Stimulated activated naive CD8-positive, alpha-beta T cell treated with anti-CD3 and anti-CD28 coated beads, Interleukin-15, Interleukin-2, amounts not matched to agents 100 ng/mL and 50 ng/mL, for 24 hours (primary cell): ENCODE data around the gene ASPN.

ENCODE experiments used
- H3K27ac Mint-ChIP-seq: one replicate; pipeline ENCODE4 v1.8.0; 2021; ENCODE audit warnings: mild to moderate bottlenecking, mixed read lengths
- H3K27me3 Mint-ChIP-seq: one replicate; pipeline ENCODE4 v1.8.0; 2021; ENCODE audit warnings: mixed read lengths
- H3K36me3 Mint-ChIP-seq: one replicate; pipeline ENCODE4 v1.8.0; 2021; ENCODE audit warnings: low read depth, mixed read lengths
- H3K4me1 Mint-ChIP-seq: one replicate; pipeline ENCODE4 v1.8.0; 2021; ENCODE audit warnings: low read depth, mixed read lengths
- H3K4me3 Mint-ChIP-seq: one replicate; pipeline ENCODE4 v1.8.0; 2021; ENCODE audit warnings: mild to moderate bottlenecking, mixed read lengths
- H3K9me3 Mint-ChIP-seq: one replicate; pipeline ENCODE4 v1.8.0; 2021; ENCODE audit warnings: mixed read lengths

Gene ASPN

GRCh38 chr9:92467511-92467910, 14.8 kb downstream of the ASPN start:
- H3K36me3 Mint-ChIP-seq = no peaks in the 10 kb centered on the region
- no peaks in the 10 kb centered on the region for H3K27me3 Mint-ChIP-seq
- no peak overlapping the region for H3K4me3 Mint-ChIP-seq
- H3K4me1 Mint-ChIP-seq = no peaks in the 10 kb centered on the region
- no peak overlapping the region for H3K27ac Mint-ChIP-seq
- H3K9me3 Mint-ChIP-seq = no peaks in the 10 kb centered on the region

GRCh38 chr9:92467041-92467440, 15.3 kb downstream of the ASPN start:
- Mint-ChIP-seq H3K9me3 (no peaks in the 10 kb centered on the region), H3K4me3 (no peak overlapping the region), H3K4me1 (no peaks in the 10 kb centered on the region), H3K36me3 (no peaks in the 10 kb centered on the region), H3K27me3 (no peaks in the 10 kb centered on the region), H3K27ac (no peak overlapping the region)

- no peaks in the 10 kb centered on the region for H3K9me3 Mint-ChIP-seq
Observed at GRCh38 chr9:92463984-92464383, 18.3 kb downstream of the ASPN start.

DNA sequence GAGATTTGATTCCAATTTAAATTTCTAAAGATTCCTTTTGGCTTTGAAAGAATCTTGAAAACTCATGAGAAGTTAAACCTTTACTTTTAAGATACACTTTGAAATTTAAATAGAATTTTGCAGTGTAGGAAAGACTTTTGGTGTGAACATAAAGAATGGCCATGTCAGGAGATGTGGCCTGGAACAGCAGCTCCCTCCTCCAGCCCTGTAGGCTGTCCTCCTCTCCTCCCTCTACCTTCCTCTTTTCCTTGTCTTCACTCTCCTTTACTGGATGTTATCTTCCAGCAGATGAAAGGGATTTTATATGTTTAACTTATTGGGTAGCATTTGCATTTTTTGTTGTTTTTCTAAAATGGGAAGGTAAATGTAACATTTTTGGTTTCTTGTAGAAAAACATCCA, 18.9 kb downstream of the ASPN start:
- H3K9me3 Mint-ChIP-seq = no peaks in the 10 kb centered on the region
- no peaks in the 10 kb centered on the region for H3K27me3 Mint-ChIP-seq
- no peak overlapping the region for H3K27ac Mint-ChIP-seq
- no peak overlapping the region for H3K4me3 Mint-ChIP-seq
- H3K36me3 Mint-ChIP-seq = no peaks in the 10 kb centered on the region
- H3K4me1 Mint-ChIP-seq = no peaks in the 10 kb centered on the region

More at GRCh38 chr9:92463984-92464383, 18.3 kb downstream of the ASPN start:
- H3K27me3 Mint-ChIP-seq = no peaks in the 10 kb centered on the region
- H3K4me1 Mint-ChIP-seq = no peaks in the 10 kb centered on the region
- H3K27ac Mint-ChIP-seq = no peak overlapping the region
- no peak overlapping the region for H3K4me3 Mint-ChIP-seq
- H3K36me3 Mint-ChIP-seq = no peaks in the 10 kb centered on the region

GRCh38 chr9:92457576-92457975, 24.7 kb downstream of the ASPN start:
- Mint-ChIP-seq H3K27me3 (no peaks in the 10 kb centered on the region), H3K27ac (no peak overlapping the region), H3K36me3 (no peaks in the 10 kb centered on the region), H3K4me3 (no peak overlapping the region), H3K4me1 (no peaks in the 10 kb centered on the region), H3K9me3 (no peaks in the 10 kb centered on the region)

DNA sequence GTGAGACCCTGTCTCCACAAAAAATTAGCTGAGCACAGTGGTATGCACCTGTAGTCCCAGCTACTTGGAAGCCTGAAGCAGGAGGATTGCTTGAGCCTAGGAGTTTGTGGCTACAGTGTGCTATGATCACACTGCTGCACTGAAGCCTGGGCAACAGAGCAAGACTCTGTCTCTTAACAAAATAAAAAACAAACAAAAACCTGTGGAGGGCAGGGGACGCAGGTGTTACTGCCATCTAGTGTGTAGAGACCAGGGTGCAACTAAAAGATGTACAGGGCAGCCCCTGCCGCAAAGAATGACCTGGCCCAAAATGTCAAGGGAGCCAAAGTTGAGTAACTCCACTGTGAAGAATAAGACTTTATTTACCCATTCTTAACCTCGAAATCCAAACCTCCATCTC, 27.1 kb downstream of the ASPN start:
- no peak overlapping the region for H3K4me3 Mint-ChIP-seq
- no peaks in the 10 kb centered on the region for H3K36me3 Mint-ChIP-seq
- H3K4me1 Mint-ChIP-seq = no peaks in the 10 kb centered on the region
- H3K27ac Mint-ChIP-seq = no peak overlapping the region
- H3K9me3 Mint-ChIP-seq = no peaks in the 10 kb centered on the region
- H3K27me3 Mint-ChIP-seq = no peaks in the 10 kb centered on the region

DNA sequence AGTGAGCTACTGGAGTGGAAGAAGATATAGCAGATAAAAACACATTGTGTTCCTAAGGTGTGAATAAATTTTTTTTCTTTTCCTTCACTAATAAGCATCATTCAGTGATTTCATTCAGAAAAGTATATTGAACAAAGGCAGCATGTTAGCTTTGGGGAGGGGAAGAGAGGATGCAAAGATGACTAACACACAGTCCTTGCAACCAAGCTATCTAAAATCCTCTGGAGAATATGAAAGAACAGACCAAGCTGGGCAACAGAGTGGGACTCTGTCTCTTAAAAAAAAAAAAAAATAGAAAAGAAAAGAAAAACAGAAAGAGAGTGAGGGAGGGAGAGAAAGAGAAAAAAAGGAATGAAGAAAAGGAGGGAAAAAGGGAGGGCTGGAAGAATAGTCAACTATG, 35.8 kb downstream of the ASPN start:
- no peaks in the 10 kb centered on the region for H3K4me1 Mint-ChIP-seq
- no peak overlapping the region for H3K4me3 Mint-ChIP-seq
- no peaks in the 10 kb centered on the region for H3K27me3 Mint-ChIP-seq
- no peaks in the 10 kb centered on the region for H3K36me3 Mint-ChIP-seq
- no peaks in the 10 kb centered on the region for H3K9me3 Mint-ChIP-seq
- no peak overlapping the region for H3K27ac Mint-ChIP-seq

DNA sequence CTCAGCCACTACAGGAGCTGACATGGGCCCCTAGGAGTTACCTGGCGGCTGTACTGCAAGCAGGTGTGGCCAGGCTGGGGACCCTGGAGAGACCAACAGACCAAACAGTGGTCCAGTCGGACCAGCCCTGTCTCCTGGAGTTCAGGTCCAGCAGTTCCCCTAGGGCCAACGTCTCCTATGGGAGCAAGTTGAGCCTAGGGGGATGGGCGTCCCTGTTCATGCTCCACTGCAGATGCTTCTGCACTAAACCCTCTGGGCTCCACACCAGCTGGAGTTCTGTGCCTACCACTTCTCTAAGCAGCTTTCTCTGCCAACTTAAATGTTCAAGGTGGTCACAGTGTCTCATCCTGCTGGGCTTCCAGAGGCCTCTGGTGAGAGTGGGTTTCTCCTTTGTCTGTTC, 37.5 kb downstream of the ASPN start:
- peaks cover 4% of the 10 kb centered on the region for H3K4me1 Mint-ChIP-seq
- no peaks in the 10 kb centered on the region for H3K9me3 Mint-ChIP-seq
- no peak overlapping the region for H3K27ac Mint-ChIP-seq
- H3K4me3 Mint-ChIP-seq = no peak overlapping the region
- H3K36me3 Mint-ChIP-seq = peaks cover 4% of the 10 kb centered on the region
- H3K27me3 Mint-ChIP-seq = no peaks in the 10 kb centered on the region

GRCh38 chr9:92440751-92441046, 41.6 kb downstream of the ASPN start:
- no peaks in the 10 kb centered on the region for H3K9me3 Mint-ChIP-seq
- peaks cover 4% of the 10 kb centered on the region for H3K4me1 Mint-ChIP-seq
- no peaks in the 10 kb centered on the region for H3K27me3 Mint-ChIP-seq
- H3K36me3 Mint-ChIP-seq = peaks cover 4% of the 10 kb centered on the region
- H3K4me3 Mint-ChIP-seq = peak overlapping the region; percentile 37
- peak overlapping the region; percentile 21 for H3K27ac Mint-ChIP-seq

DNA sequence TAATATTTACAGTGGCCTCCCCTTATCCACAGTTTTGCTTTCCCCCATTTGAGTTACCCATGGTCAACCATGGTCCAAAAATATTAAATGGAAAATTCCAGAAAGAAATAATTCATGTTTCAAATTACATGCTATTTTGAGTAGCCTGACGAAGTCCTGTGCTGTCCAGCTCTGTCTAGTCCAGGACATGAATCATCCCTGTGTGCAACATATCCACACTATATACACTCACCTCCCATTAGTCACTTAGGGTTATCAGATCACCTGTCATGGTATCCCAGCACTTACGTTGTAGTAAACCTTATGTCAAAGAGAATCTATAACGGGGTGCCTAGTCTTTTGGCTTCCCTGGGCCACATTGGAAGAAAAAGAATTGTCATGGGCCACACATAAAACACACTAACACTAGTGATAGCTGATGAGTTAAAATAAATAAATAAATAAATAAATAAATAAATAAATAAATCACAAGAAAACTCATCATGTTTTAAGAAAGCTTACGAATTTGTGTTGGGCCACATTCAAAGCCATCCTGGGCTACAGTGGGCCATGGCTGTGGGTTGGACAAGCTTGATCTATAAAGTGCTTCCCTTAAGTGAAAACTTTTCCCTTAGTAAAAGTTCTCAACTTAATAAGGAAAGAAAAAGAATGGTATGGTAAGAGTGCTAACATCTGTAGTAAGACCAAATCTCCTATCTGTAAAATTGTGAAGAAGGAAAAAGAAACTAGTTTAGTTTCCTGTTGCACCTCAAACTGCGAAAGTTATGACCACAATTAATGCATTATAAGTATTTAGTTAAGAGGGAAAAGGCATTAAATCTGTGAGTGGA, 42.2 kb downstream of the ASPN start:
- Mint-ChIP-seq H3K4me3 (peak overlapping the region; percentile 37), H3K27me3 (no peaks in the 10 kb centered on the region), H3K27ac (peak overlapping the region; percentile 21), H3K9me3 (no peaks in the 10 kb centered on the region), H3K36me3 (peaks cover 4% of the 10 kb centered on the region), H3K4me1 (peaks cover 4% of the 10 kb centered on the region)

GRCh38 chr9:92438900-92439526, 43.3 kb downstream of the ASPN start:
- Mint-ChIP-seq H3K4me1 (peaks cover 4% of the 10 kb centered on the region), H3K9me3 (no peaks in the 10 kb centered on the region), H3K4me3 (no peak overlapping the region), H3K27me3 (no peaks in the 10 kb centered on the region), H3K27ac (no peak overlapping the region), H3K36me3 (peaks cover 4% of the 10 kb centered on the region)

DNA sequence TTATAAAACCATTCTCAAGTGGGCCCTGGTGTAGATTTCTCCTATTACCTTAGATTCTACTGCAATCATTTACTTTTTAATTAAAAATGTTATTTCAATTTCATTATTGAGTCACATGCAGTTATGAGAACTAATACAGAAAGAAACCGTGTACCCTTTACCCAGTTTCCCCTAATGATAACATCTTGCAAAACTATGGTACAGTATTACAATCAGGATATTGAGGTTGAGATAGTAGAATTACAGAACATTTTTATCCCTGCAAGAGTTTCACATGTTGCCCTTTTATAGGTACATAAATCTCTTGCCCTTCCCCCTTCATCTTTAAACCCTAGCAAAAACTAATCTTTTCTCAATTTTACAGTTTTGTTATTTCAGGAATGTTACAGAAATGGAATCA, 47.0 kb downstream of the ASPN start:
- Mint-ChIP-seq H3K27me3 (no peaks in the 10 kb centered on the region), H3K36me3 (peaks cover 5% of the 10 kb centered on the region), H3K4me1 (peaks cover under 1% of the 10 kb centered on the region), H3K4me3 (no peak overlapping the region), H3K27ac (no peak overlapping the region), H3K9me3 (no peaks in the 10 kb centered on the region)

GRCh38 chr9:92432972-92433548, 49.2 kb downstream of the ASPN start:
- no peak overlapping the region for H3K27ac Mint-ChIP-seq
- no peak overlapping the region for H3K4me3 Mint-ChIP-seq
- peaks cover 5% of the 10 kb centered on the region for H3K36me3 Mint-ChIP-seq
- H3K4me1 Mint-ChIP-seq = no peaks in the 10 kb centered on the region
- no peaks in the 10 kb centered on the region for H3K27me3 Mint-ChIP-seq
- H3K9me3 Mint-ChIP-seq = no peaks in the 10 kb centered on the region

DNA sequence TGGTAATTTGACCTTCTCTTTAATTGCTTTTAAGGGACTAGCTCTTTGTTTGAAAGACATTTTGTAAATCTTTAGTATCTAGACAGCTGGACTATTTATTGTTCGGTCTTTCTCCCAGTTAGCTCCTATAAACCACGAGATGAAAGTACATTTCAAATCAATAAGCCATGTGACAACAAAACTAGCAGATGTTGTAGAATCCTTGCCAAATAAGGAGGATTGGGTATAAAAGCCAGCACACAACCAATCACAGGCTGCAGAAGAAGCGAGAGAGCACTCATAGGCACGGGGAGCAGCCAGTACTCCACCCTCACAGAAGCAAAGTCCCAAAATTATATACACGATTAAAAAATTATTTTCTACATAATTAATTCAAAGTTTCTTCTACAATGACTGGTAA, 50.0 kb downstream of the ASPN start:
- H3K36me3 Mint-ChIP-seq = peaks cover 5% of the 10 kb centered on the region
- no peaks in the 10 kb centered on the region for H3K9me3 Mint-ChIP-seq
- H3K4me3 Mint-ChIP-seq = no peak overlapping the region
- no peaks in the 10 kb centered on the region for H3K27me3 Mint-ChIP-seq
- no peak overlapping the region for H3K27ac Mint-ChIP-seq
- no peaks in the 10 kb centered on the region for H3K4me1 Mint-ChIP-seq

- H3K9me3 Mint-ChIP-seq = no peaks in the 10 kb centered on the region
- H3K36me3 Mint-ChIP-seq = peaks cover 5% of the 10 kb centered on the region
- H3K27me3 Mint-ChIP-seq = no peaks in the 10 kb centered on the region
- no peaks in the 10 kb centered on the region for H3K4me1 Mint-ChIP-seq
- no peak overlapping the region for H3K4me3 Mint-ChIP-seq
- H3K27ac Mint-ChIP-seq = no peak overlapping the region
Observed at GRCh38 chr9:92429836-92430235, 52.5 kb downstream of the ASPN start.
